A549 (cell line): Measurements from ENCODE around the gene MRPL12. TPM values are rescaled to one million over a fixed set of nuclear protein-coding genes. Genes with fewer than 3 reads are reported as not detected.

Experiments used
- ATAC-seq, 2 experiments: fragments of 200-7000 bp in 1 of 2; fragments of >200 bp in 1 of 2; cut with Nextera tagmentation in 1 of 2; cut with Tn5 transposase in 1 of 2; 3 replicates each; pipeline versions ENCODE4 v1.8.0 to v1.9.1; 2018 to 2020; ENCODE audit warnings: mild to moderate bottlenecking in 1 of 2, moderate library complexity in 1 of 2
- CTCF ChIA-PET: fragments of 300-600 bp; sonication (Branson Sonifier 250); formaldehyde crosslinking; extraction: SDS; loops from one replicate; lab custom pipeline; 2021; ENCODE audit warnings: antibody characterized with exemption, inconsistent platforms; lab: Yijun Ruan, JAX
- POLR2A ChIA-PET: fragments of 350-600 bp; formaldehyde crosslinking; extraction: SDS; loops from one replicate; lab custom pipeline; 2021; ENCODE audit warnings: antibody characterized with exemption, inconsistent platforms; lab: Yijun Ruan, JAX
- DNase-seq, 2 experiments: peaks; one replicate each; pipeline versions ENCODE4 v3.0.0 to v3.0.0-alpha.2; 2011 to 2016; ENCODE audit warnings: low read depth in 1 of 2, low spot score in 1 of 2
- FAIRE-seq: peaks from 2 replicates; lab custom pipeline; 2011; peaks lifted over from hg19 to GRCh38; lab: Jason Lieb, UNC
- H3K27ac ChIP-seq, 2 experiments: fragments of >200 bp; sonication (Bioruptor Twin); formaldehyde crosslinking; 3 replicates each; pipeline ENCODE4 v1.5.1; 2016 to 2017
- H3K4me1 ChIP-seq: fragments of >200 bp; sonication (Bioruptor Twin); formaldehyde crosslinking; 3 replicates; pipeline ENCODE4 v1.6.1; 2016
- H3K4me2 ChIP-seq: fragments of >200 bp; sonication (Bioruptor Twin); formaldehyde crosslinking; 3 replicates; pipeline ENCODE4 v1.6.1; 2016
- H3K4me3 ChIP-seq: fragments of >200 bp; sonication (Bioruptor Twin); formaldehyde crosslinking; 3 replicates; pipeline ENCODE4 v1.5.1; 2016
- H3K9me3 ChIP-seq: fragments of >200 bp; sonication (Bioruptor Twin); formaldehyde crosslinking; 3 replicates; pipeline ENCODE4 v1.6.1; 2016
- BHLHE40 ChIP-seq: IDR thresholded peaks from 2 replicates; pipeline ENCODE4 v1.6.1; 2012; ENCODE audit warnings: low read depth, low read length, inconsistent platforms
- CBX8 ChIP-seq: fragments of 200-600 bp; sonication (generic); IDR thresholded peaks from 2 replicates; pipeline ENCODE4 v1.6.1; 2016
- CEBPB ChIP-seq, 2 experiments: fragments of >200 bp in 1 of 2; sonication (Bioruptor Twin) in 1 of 2; formaldehyde crosslinking in 1 of 2; IDR thresholded peaks; 2 replicates each; pipeline ENCODE4 v1.6.1; 2012 to 2016
- CHD4 ChIP-seq: fragments of 200-600 bp; sonication (generic); IDR thresholded peaks from 2 replicates; pipeline ENCODE4 v1.6.1; 2016; ENCODE audit warnings: antibody characterized with exemption, mild to moderate bottlenecking, borderline replicate concordance
- EHMT2 ChIP-seq: fragments of 200-600 bp; sonication (generic); IDR thresholded peaks from 2 replicates; pipeline ENCODE4 v1.6.1; 2016; ENCODE audit warnings: antibody characterized with exemption, low read depth, mild to moderate bottlenecking, moderate library complexity
- ELK1 ChIP-seq: fragments of 150-350 bp; IDR thresholded peaks from 2 replicates; pipeline ENCODE4 v1.6.1; 2014; ENCODE audit warnings: low read depth, mild to moderate bottlenecking, low read length
- EP300 ChIP-seq, 2 experiments: fragments of >200 bp; sonication (Bioruptor Twin); formaldehyde crosslinking; IDR thresholded peaks; 2 replicates in 1 of 2; 3 replicates in 1 of 2; pipeline ENCODE4 v1.6.1; 2016 to 2017
- ESRRA ChIP-seq: fragments of 150-350 bp; IDR thresholded peaks from 2 replicates; pipeline ENCODE4 v1.6.1; 2014; ENCODE audit warnings: mild to moderate bottlenecking, low read length, borderline replicate concordance
- FOSB ChIP-seq: fragments of 250-450 bp; sonication (Bioruptor Pico); IDR thresholded peaks from 2 replicates; pipeline ENCODE4 v1.5.0; 2020; ENCODE audit warnings: mild to moderate bottlenecking, moderate library complexity
- HDAC2 ChIP-seq: fragments of 200-600 bp; sonication (generic); IDR thresholded peaks from 2 replicates; pipeline ENCODE4 v1.6.1; 2016
- HEYL ChIP-seq: fragments of 250-450 bp; sonication (Bioruptor Pico); IDR thresholded peaks from 2 replicates; pipeline ENCODE4 v1.8.0; 2021; ENCODE audit warnings: mild to moderate bottlenecking, moderate library complexity
- HMGXB4 ChIP-seq: fragments of 250-450 bp; sonication (Bioruptor Pico); IDR thresholded peaks from 2 replicates; pipeline ENCODE4 v1.5.0; 2021; ENCODE audit warnings: mild to moderate bottlenecking, moderate library complexity, borderline replicate concordance
- HOXB5 ChIP-seq: fragments of 250-450 bp; sonication (Bioruptor Pico); IDR thresholded peaks from 2 replicates; pipeline ENCODE4 v1.5.0; 2020; ENCODE audit warnings: mild to moderate bottlenecking, moderate library complexity
- JUN ChIP-seq, 2 experiments: fragments of >200 bp; sonication (Bioruptor Twin); formaldehyde crosslinking; IDR thresholded peaks; 2 replicates in 1 of 2; 3 replicates in 1 of 2; pipeline ENCODE4 v1.6.1; 2016 to 2017
- MAZ ChIP-seq: fragments of 150-350 bp; IDR thresholded peaks from 2 replicates; pipeline ENCODE4 v1.6.1; 2014; ENCODE audit warnings: antibody characterized with exemption, low read depth, low read length, borderline replicate concordance
- MYC ChIP-seq: IDR thresholded peaks from 2 replicates; pipeline ENCODE4 v1.6.1; 2012; ENCODE audit warnings: mild to moderate bottlenecking, inconsistent platforms, low read length, improper control_type of control experiment, borderline replicate concordance
- NFE2L2 ChIP-seq: fragments of 150-350 bp; conservative IDR thresholded peaks from 2 replicates; pipeline ENCODE4 v1.6.1; 2014; ENCODE audit warnings: low read length
- NPAS2 ChIP-seq: fragments of 250-450 bp; sonication (Bioruptor Pico); IDR thresholded peaks from 2 replicates; pipeline ENCODE4 v1.8.0; 2022; ENCODE audit warnings: mild to moderate bottlenecking, moderate library complexity, borderline replicate concordance
- SMC3 ChIP-seq: fragments of >200 bp; sonication (Bioruptor Twin); formaldehyde crosslinking; IDR thresholded peaks from 3 replicates; pipeline ENCODE4 v1.6.1; 2018; ENCODE audit warnings: inconsistent platforms
- TFCP2L1 ChIP-seq: fragments of 250-450 bp; sonication (Bioruptor Pico); IDR thresholded peaks from 2 replicates; pipeline ENCODE4 v1.5.0; 2021; ENCODE audit warnings: mild to moderate bottlenecking
- TP53 ChIP-seq: fragments of 250-450 bp; sonication (Bioruptor Pico); IDR thresholded peaks from 2 replicates; pipeline ENCODE4 v1.5.0; 2021; ENCODE audit warnings: mild to moderate bottlenecking, moderate library complexity
- ZNF302 ChIP-seq: fragments of 250-450 bp; sonication (Bioruptor Pico); IDR thresholded peaks from 2 replicates; pipeline ENCODE4 v1.9.0; 2021; ENCODE audit warnings: inconsistent platforms, mild to moderate bottlenecking, moderate library complexity
- WGBS: methylation state at CpG from one replicate; pipeline ENCODE4 v1.1.6; 2017; ENCODE audit errors: missing lambda C conversion rate; 5-methylcytosine and 5-hydroxymethylcytosine counted together
- polyA plus RNA-seq, 4 experiments: library from polyadenylated mRNA; depleted of rRNA in 3 of 4; stranded (reverse); fragments of >200 nt; fragmentation: RNase III in 1 of 4; extraction: RNeasy Plus Mini Kit Qiagen cat#74134 plus additional on column Dnase treatment in 1 of 4; gene quantifications; 2 replicates in 3 of 4; 3 replicates in 1 of 4; pipeline ENCODE4 v1.2.3, GENCODE V29; 2011 to 2017
- TF ChIP-seq, protein P1 (sequence below): IDR thresholded peaks from 2 replicates; pipeline ENCODE4 v1.6.1; 2012; ENCODE audit warnings: low read depth, borderline replicate concordance
- TF ChIP-seq, protein P2 (sequence below): fragments of >200 bp; sonication (Bioruptor Twin); formaldehyde crosslinking; IDR thresholded peaks from 3 replicates; pipeline ENCODE4 v1.5.1; 2016
- TF ChIP-seq, protein P3 (sequence below): fragments of 450-650 bp; IDR thresholded peaks from 2 replicates; pipeline ENCODE4 v1.6.1; 2014; ENCODE audit warnings: antibody characterized with exemption

Gene MRPL12
- polyA plus RNA-seq, 2 of the 4 experiments (the other 2 are of a cell fraction), result 161 to 215 TPM

GRCh38 chr17:81662002-81662401, 41.2 kb upstream of the MRPL12 start:
- POLR2A ChIA-PET, result no interaction called here
- WGBS, result 93% methylated on average over 4 of the region's 4 CpGs
- TF ChIP-seq HMGXB4 (CRISPR knock-in tag), result no peak
- TF ChIP-seq, protein P1, sequence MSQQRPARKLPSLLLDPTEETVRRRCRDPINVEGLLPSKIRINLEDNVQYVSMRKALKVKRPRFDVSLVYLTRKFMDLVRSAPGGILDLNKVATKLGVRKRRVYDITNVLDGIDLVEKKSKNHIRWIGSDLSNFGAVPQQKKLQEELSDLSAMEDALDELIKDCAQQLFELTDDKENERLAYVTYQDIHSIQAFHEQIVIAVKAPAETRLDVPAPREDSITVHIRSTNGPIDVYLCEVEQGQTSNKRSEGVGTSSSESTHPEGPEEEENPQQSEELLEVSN, result no peak
- no peak for TF ChIP-seq HOXB5 (CRISPR knock-in tag)
- TF ChIP-seq MYC, result no peak
- TF ChIP-seq, protein P2, sequence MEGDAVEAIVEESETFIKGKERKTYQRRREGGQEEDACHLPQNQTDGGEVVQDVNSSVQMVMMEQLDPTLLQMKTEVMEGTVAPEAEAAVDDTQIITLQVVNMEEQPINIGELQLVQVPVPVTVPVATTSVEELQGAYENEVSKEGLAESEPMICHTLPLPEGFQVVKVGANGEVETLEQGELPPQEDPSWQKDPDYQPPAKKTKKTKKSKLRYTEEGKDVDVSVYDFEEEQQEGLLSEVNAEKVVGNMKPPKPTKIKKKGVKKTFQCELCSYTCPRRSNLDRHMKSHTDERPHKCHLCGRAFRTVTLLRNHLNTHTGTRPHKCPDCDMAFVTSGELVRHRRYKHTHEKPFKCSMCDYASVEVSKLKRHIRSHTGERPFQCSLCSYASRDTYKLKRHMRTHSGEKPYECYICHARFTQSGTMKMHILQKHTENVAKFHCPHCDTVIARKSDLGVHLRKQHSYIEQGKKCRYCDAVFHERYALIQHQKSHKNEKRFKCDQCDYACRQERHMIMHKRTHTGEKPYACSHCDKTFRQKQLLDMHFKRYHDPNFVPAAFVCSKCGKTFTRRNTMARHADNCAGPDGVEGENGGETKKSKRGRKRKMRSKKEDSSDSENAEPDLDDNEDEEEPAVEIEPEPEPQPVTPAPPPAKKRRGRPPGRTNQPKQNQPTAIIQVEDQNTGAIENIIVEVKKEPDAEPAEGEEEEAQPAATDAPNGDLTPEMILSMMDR, result no peak
- TF ChIP-seq, protein P3, sequence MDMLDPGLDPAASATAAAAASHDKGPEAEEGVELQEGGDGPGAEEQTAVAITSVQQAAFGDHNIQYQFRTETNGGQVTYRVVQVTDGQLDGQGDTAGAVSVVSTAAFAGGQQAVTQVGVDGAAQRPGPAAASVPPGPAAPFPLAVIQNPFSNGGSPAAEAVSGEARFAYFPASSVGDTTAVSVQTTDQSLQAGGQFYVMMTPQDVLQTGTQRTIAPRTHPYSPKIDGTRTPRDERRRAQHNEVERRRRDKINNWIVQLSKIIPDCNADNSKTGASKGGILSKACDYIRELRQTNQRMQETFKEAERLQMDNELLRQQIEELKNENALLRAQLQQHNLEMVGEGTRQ, result no peak
- no peak for TF ChIP-seq NFE2L2
- TF ChIP-seq ESRRA, result no peak
- no peak for TF ChIP-seq SMC3
- no peak for TF ChIP-seq CEBPB (IDR thresholded peaks at IDR 0.05)
- no peak for TF ChIP-seq BHLHE40
- TF ChIP-seq TP53, result no peak
- no peak for TF ChIP-seq FOSB (CRISPR knock-in tag)
- TF ChIP-seq HEYL (CRISPR knock-in tag), result no peak
- no peak for TF ChIP-seq HDAC2
- no peak for TF ChIP-seq MAZ
- TF ChIP-seq EHMT2, result no peak
- TF ChIP-seq EP300 (IDR thresholded peaks at IDR 0.05), result no peak
- TF ChIP-seq ELK1, result no peak
- TF ChIP-seq, all 56 proteins: peak for 0

DNA sequence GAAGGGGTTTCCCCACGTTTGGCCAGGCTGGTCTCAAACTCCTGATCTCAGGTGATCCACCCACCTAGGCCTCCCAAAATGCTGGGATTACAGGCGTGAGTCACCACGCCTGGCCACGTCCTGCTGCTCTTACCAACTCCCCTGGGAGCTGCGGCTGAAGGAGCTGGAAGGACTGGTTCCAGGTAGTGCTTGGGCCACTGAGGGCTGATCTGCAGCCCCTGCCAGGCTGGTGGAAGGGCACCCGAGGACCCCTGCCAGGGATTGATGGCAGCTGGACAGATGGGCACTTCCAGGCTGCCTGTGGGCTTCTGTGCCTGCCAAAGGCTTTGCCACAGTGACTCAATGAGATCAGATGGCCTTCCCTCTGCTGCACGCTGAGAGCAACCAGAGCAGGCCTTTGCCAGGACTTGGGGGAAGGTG, 39.1 kb upstream of the MRPL12 start:
- Histone ChIP-seq H3K27ac (no peak overlapping the region), H3K9me3 (no peaks in the 10 kb centered on the region), H3K4me3 (no peak overlapping the region), H3K4me2 (no peak overlapping the region), H3K4me1 (peaks cover 22% of the 10 kb centered on the region)
- WGBS, result 88% methylated on average over 6 of the region's 7 CpGs
- TF ChIP-seq ZNF302 (CRISPR knock-in tag) (no peak), CHD4 (no peak), JUN (IDR thresholded peaks at IDR 0.05) (0 out of 5 replicates have a peak, but pooled peaks of 1 of the 2 experiments have one; percentile 10), NPAS2 (no peak), CBX8 (no peak), TFCP2L1 (no peak)
- no peak for DNase-seq
- no peak for FAIRE-seq
- CTCF ChIA-PET, result interaction anchor here (0.6 to 2.7 kb wide), 3 partner anchors 12 to 63 kb away, joined by 3 to 20 read pairs (median 4); no protein-coding TSS in a partner anchor
- POLR2A ChIA-PET, result interaction anchor here (0.7 to 1.0 kb wide), 2 partner anchors 19 to 39 kb away, joined by 3 read pairs; partner anchors contain the start of genes ARL16, HGS and MRPL12
- no peak for ATAC-seq

More at GRCh38 chr17:81662002-81662401, 41.2 kb upstream of the MRPL12 start:
- DNase-seq (no peak), ATAC-seq (no peak), FAIRE-seq (no peak)
- Histone ChIP-seq H3K4me3 (no peak overlapping the region), H3K27ac (no peak overlapping the region), H3K9me3 (no peaks in the 10 kb centered on the region), H3K4me2 (no peak overlapping the region), H3K4me1 (peaks cover 9% of the 10 kb centered on the region)
- CTCF ChIA-PET, result interaction anchor here (1.0 to 1.3 kb wide), 2 partner anchors 14 to 148 kb away, joined by 3 to 5 read pairs; no protein-coding TSS in a partner anchor
